OCI-LY3 (cell line): ENCODE results near the gene SLC25A47.

Experiments used
- EZH2phosphoT487 ChIP-seq: fragments of 200-600 bp; shearing (Covaris generic); IDR thresholded peaks from 2 replicates; pipeline ENCODE4 v1.6.1; 2018; ENCODE audit warnings: antibody characterized with exemption, mixed run types, low read depth
- TF ChIP-seq, protein P1 (sequence below): fragments of 200-600, 300-600 bp; sonication (generic); IDR thresholded peaks from 2 replicates; pipeline ENCODE4 v1.5.1; 2014; ENCODE audit warnings: antibody characterized with exemption, low read length, low read depth

DNA sequence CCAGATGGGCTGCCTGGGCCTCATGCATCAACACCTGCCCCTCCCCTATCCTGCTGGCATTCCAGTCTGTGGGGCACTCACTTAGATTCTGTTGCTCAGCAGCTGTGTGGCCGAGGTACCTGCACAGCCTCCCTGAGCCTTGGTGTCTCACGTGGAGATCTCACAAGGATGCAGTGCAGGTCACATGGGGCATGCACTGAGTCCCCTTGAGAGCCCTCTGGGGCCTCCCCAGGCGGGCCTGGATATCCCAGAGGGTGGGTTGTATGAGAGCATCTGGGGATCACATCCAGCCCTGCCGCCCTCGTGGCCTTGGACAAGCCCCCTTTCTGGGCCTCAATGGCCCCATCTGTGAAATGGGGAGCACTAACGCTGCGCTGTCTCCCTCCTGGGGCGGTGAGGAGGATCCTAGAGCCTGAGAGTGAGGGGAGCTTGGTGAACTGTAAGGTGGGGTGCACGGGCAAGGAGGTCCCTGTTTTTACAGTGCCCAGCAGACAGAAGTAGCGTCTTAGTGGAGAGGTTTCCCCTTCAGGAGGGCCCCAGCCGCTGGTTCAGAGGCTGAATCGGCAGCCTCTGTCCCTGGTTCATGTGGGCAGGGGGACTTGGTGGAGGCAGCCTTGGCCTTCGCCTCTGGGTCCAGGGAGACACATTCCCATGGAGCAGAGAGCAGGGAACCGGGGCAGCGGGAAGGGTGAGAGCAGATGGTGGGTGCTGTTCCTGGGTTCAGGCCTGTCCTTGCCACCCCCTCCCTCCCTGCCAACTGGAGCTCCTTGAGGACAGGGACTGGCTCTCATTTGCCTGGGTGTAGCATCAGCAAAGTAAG lies 791 bp upstream of the SLC25A47 start:
- TF ChIP-seq EZH2phosphoT487: no peak
- TF ChIP-seq, protein P1, sequence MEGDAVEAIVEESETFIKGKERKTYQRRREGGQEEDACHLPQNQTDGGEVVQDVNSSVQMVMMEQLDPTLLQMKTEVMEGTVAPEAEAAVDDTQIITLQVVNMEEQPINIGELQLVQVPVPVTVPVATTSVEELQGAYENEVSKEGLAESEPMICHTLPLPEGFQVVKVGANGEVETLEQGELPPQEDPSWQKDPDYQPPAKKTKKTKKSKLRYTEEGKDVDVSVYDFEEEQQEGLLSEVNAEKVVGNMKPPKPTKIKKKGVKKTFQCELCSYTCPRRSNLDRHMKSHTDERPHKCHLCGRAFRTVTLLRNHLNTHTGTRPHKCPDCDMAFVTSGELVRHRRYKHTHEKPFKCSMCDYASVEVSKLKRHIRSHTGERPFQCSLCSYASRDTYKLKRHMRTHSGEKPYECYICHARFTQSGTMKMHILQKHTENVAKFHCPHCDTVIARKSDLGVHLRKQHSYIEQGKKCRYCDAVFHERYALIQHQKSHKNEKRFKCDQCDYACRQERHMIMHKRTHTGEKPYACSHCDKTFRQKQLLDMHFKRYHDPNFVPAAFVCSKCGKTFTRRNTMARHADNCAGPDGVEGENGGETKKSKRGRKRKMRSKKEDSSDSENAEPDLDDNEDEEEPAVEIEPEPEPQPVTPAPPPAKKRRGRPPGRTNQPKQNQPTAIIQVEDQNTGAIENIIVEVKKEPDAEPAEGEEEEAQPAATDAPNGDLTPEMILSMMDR: no peak
